Measurements from ENCODE around the gene BICD1.

Gene BICD1

DNA sequence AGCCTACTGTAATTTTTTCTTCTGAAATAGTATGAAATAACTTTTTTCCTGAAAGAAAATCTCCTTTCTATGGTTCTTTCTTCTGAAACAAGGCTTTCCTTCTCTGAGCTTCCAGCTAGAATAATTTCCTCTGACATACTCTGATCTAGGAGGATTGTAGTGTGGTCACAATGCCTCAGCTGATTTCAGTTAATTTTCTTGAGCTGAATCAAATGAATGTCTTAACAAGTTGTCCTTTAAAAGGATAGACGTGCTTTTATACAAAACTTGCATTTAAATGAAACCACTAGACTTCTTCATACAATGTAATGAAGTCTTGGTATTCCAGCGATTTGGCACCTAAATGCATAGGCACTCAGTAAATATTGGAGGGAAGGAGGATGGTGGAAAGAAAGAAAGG, 94.4 kb downstream of the BICD1 start:
- H3K27ac ChIP-seq: no peak overlapping the region
- TF ChIP-seq, protein P1, sequence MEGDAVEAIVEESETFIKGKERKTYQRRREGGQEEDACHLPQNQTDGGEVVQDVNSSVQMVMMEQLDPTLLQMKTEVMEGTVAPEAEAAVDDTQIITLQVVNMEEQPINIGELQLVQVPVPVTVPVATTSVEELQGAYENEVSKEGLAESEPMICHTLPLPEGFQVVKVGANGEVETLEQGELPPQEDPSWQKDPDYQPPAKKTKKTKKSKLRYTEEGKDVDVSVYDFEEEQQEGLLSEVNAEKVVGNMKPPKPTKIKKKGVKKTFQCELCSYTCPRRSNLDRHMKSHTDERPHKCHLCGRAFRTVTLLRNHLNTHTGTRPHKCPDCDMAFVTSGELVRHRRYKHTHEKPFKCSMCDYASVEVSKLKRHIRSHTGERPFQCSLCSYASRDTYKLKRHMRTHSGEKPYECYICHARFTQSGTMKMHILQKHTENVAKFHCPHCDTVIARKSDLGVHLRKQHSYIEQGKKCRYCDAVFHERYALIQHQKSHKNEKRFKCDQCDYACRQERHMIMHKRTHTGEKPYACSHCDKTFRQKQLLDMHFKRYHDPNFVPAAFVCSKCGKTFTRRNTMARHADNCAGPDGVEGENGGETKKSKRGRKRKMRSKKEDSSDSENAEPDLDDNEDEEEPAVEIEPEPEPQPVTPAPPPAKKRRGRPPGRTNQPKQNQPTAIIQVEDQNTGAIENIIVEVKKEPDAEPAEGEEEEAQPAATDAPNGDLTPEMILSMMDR (IDR thresholded peaks at IDR 0.05): no peak
- TF ChIP-seq ZFX (IDR thresholded peaks at IDR 0.05; ENCODE audit: borderline replicate concordance): no peak

- TF ChIP-seq, protein P1 (IDR thresholded peaks at IDR 0.05): no peak
- TF ChIP-seq ZFX (IDR thresholded peaks at IDR 0.05; ENCODE audit: borderline replicate concordance): no peak
- H3K27ac ChIP-seq: no peak overlapping the region
These were observed 95.3 kb downstream of the BICD1 start for GRCh38 chr12:32201976-32202375.

DNA sequence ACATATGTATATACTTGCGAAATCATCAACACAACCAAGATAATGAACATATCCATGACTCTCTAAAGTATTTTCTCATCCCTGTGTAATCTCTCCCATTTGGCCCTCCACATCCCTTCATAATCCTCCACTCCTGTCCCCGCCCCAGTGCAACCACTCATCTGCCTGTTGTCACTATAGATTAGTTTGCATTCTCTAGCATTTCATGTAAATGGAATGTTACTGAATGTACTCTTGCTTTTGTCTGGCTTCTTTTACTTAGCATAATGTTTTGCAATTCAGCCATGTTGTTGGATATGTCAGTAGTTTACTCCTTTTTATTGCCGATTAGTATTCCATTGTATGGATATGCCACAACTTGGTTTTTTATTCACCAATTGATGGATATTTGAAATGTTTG, 99.1 kb downstream of the BICD1 start:
- no peak overlapping the region for H3K27ac ChIP-seq
- TF ChIP-seq, protein P1 (IDR thresholded peaks at IDR 0.05): no peak
- TF ChIP-seq ZFX (IDR thresholded peaks at IDR 0.05; ENCODE audit: borderline replicate concordance): no peak

DNA sequence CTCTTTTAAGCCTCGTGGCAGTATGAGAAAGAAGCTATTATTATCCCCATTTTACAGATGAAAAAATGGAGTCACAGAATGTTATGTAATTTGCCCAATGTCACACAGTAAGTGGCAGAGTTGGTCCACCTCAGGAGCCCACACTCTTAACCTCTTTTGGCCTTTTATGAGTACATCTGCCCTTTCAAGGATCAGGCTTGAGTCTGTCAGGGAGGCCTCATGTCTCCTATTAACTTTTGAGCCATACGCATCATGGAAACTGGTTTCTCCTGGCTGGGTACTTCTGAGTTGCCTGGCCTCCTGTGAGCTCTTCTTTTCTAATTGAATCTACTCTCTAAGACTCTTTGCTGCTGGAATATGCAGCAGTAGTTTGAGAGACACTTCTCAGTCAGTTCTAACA, 101.7 kb downstream of the BICD1 start:
- no peak overlapping the region for H3K27ac ChIP-seq
- no peak for TF ChIP-seq ZFX (IDR thresholded peaks at IDR 0.05; ENCODE audit: borderline replicate concordance)
- TF ChIP-seq, protein P1 (IDR thresholded peaks at IDR 0.05): no peak

DNA sequence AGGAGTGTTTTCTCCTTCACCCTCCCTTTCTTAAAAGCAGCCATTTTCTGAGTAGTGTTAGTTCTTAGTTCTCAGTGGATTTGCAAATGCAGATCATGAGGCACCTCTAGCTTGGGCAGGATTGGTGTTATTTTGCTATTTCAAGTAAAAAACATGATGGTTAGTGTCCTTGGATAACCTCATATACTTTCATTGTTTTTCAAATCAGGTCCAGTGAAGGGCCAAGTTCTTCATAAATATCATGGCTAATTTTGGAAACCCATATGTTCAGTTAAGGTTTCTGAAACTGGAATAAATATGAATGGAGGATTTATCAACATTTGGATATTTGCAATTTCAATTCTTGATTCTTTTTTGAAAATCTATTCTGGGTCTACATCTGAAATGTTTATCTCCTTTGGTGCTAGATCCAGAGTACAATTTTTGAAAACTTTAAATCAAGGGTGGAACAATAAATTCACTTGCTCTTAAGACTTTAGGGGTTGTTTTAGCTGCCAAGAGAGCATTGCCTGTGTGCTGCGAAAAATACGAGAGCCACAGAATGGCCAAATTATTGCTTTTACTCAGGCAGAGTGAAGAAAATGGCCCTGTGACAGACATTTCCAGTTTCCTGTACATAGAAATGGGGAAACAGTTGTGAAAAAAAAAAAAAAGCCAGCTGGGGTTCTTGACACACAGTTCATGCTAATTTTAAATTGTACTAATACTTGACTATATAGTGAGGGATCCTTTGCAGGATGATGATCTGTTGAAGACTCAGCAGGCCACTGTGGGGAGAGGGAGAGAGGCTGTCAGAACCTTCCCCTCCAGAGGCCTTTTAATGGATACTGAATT, 104.6 kb downstream of the BICD1 start:
- no peak for TF ChIP-seq ZFX (IDR thresholded peaks at IDR 0.05; ENCODE audit: borderline replicate concordance)
- TF ChIP-seq, protein P1 (IDR thresholded peaks at IDR 0.05): no peak
- H3K27ac ChIP-seq: no peak overlapping the region

- no peak overlapping the region for H3K27ac ChIP-seq
- TF ChIP-seq ZFX (IDR thresholded peaks at IDR 0.05; ENCODE audit: borderline replicate concordance): no peak
- TF ChIP-seq, protein P1 (IDR thresholded peaks at IDR 0.05): no peak
These were observed 105.2 kb downstream of the BICD1 start for GRCh38 chr12:32211900-32212156.

GRCh38 chr12:32214723-32215122, 108.1 kb downstream of the BICD1 start:
- TF ChIP-seq, protein P1 (IDR thresholded peaks at IDR 0.05): no peak
- TF ChIP-seq ZFX (IDR thresholded peaks at IDR 0.05; ENCODE audit: borderline replicate concordance): no peak
- H3K27ac ChIP-seq: no peak overlapping the region

Data from 22Rv1 (cell line).